HepG2 (cell line): ENCODE data around the gene MOK. TPM values are rescaled to one million over a fixed set of nuclear protein-coding genes. Genes with fewer than 3 reads are reported as not detected.

Source experiments
- ATAC-seq: fragments of 200-7000 bp; cut with Tn5 transposase; 3 replicates; pipeline ENCODE4 v1.9.1; 2020; ENCODE audit warnings: mild to moderate bottlenecking, moderate library complexity
- BruUV-seq: library from RNA; stranded (reverse); fragments of 400-500 nt; replicated peaks from 2 replicates; lab custom pipeline; 2021; lab: Mats Ljungman, UMichigan
- CTCF ChIA-PET: fragments of 300-600 bp; formaldehyde crosslinking; extraction: SDS; loops from one replicate; lab custom pipeline; 2021; ENCODE audit warnings: low total read pairs, inconsistent platforms, low intra/inter-chr PET ratio; lab: Yijun Ruan, JAX
- POLR2A ChIA-PET: fragments of 350-600 bp; sonication (Branson Sonifier 250); formaldehyde crosslinking; loops from one replicate; lab custom pipeline; 2020; ENCODE audit warnings: antibody characterized with exemption, inconsistent platforms; lab: Yijun Ruan, JAX
- DNase-seq: peaks from one replicate; pipeline ENCODE4 v3.0.0-alpha.2; 2015; ENCODE audit warnings: low spot score
- FAIRE-seq: peaks from 3 replicates; lab custom pipeline; 2011; peaks lifted over from hg19 to GRCh38; lab: Jason Lieb, UNC
- H2AFZ ChIP-seq: one replicate; pipeline ENCODE4 v1.6.1; 2011; ENCODE audit warnings: low read length, inconsistent platforms
- H3K27ac ChIP-seq: fragments of 300-600 bp; 3 replicates; pipeline ENCODE4 v1.8.0; 2011; ENCODE audit warnings: mixed run types, mild to moderate bottlenecking, mixed read lengths, low read length, inconsistent platforms; ENCODE audit not compliant: insufficient read depth; ENCODE audit errors: extremely low read length
- H3K27me3 ChIP-seq, 2 experiments: fragments of 200-600 bp in 1 of 2; 2 replicates in 1 of 2; 3 replicates in 1 of 2; pipeline versions ENCODE4 v1.6.0 to v1.8.0; 2011; ENCODE audit warnings: low read length in 2 of 2, mild to moderate bottlenecking in 2 of 2, moderate library complexity in 2 of 2, inconsistent platforms in 1 of 2; ENCODE audit not compliant: insufficient read depth in 2 of 2, control insufficient read depth in 1 of 2
- H3K36me3 ChIP-seq, 2 experiments: fragments of 200-600 bp in 1 of 2; replicated peaks in 1 of 2; 2 replicates in 1 of 2; 3 replicates in 1 of 2; pipeline versions ENCODE4 v1.5.1 to v1.8.0; 2011; ENCODE audit warnings: low read length in 2 of 2, inconsistent platforms in 1 of 2; ENCODE audit not compliant: insufficient read depth in 2 of 2, control insufficient read depth in 1 of 2
- H3K4me1 ChIP-seq: 2 replicates; pipeline ENCODE4 v1.5.1; 2012; ENCODE audit warnings: low read length, inconsistent platforms; ENCODE audit not compliant: insufficient read depth
- H3K4me2 ChIP-seq: 2 replicates; pipeline ENCODE4 v1.6.0; 2011; ENCODE audit warnings: low read depth, low read length, inconsistent platforms
- H3K4me3 ChIP-seq, 3 experiments: fragments of 200-600 bp in 1 of 3; sonication (generic), shearing (Covaris generic) in 1 of 3; replicated peaks in 1 of 3; 2 replicates each; pipeline ENCODE4 v1.5.1; 2011 to 2016; ENCODE audit warnings: low read length in 3 of 3, inconsistent platforms in 2 of 3, low read depth in 2 of 3, mild to moderate bottlenecking in 2 of 3, control low read depth in 1 of 3, mixed read lengths in 1 of 3; ENCODE audit not compliant: insufficient read depth in 1 of 3
- H3K79me2 ChIP-seq: one replicate; pipeline ENCODE4 v1.6.1; 2011; ENCODE audit warnings: low read length, inconsistent platforms; ENCODE audit not compliant: insufficient read depth
- H3K9ac ChIP-seq: 2 replicates; pipeline ENCODE4 v1.6.0; 2011; ENCODE audit warnings: mild to moderate bottlenecking, low read depth, low read length, inconsistent platforms; ENCODE audit not compliant: insufficient read depth
- H3K9me3 ChIP-seq: 2 replicates; pipeline ENCODE4 v1.5.1; 2012; ENCODE audit warnings: mild to moderate bottlenecking, low read length
- H4K20me1 ChIP-seq: 2 replicates; pipeline ENCODE4 v1.6.0; 2011; ENCODE audit warnings: inconsistent platforms, mild to moderate bottlenecking, low read length, moderate library complexity; ENCODE audit not compliant: insufficient read depth
- AGO2 ChIP-seq: fragments of 200-400 bp; formaldehyde crosslinking; optimal IDR thresholded peaks from 2 replicates; pipeline ENCODE3; 2017; ENCODE audit warnings: mild to moderate bottlenecking, low read depth, low read length, moderate library complexity
- CBFB ChIP-seq: sonication (generic); formaldehyde crosslinking; IDR thresholded peaks from 2 replicates; pipeline ENCODE4 v1.4.0; 2020; ENCODE audit warnings: missing genetic modification reagents
- MBD4 ChIP-seq: IDR thresholded peaks from 2 replicates; pipeline ENCODE4 v1.6.1; 2012; ENCODE audit warnings: low read length, inconsistent platforms, borderline replicate concordance
- MIER2 ChIP-seq: IDR thresholded peaks from 2 replicates; pipeline ENCODE4 v1.6.1; 2016; ENCODE audit warnings: missing biosample characterization, missing genetic modification reagents
- ONECUT2 ChIP-seq: sonication (generic); formaldehyde crosslinking; IDR thresholded peaks from 2 replicates; pipeline ENCODE4 v1.4.0; 2020; ENCODE audit warnings: missing genetic modification reagents
- ZBTB46 ChIP-seq: sonication (generic); formaldehyde crosslinking; IDR thresholded peaks from 2 replicates; pipeline ENCODE4 v1.4.0; 2020; ENCODE audit warnings: mild to moderate bottlenecking, missing genetic modification reagents, borderline replicate concordance
- ZFP41 ChIP-seq: sonication (generic); formaldehyde crosslinking; IDR thresholded peaks from 2 replicates; pipeline ENCODE4 v1.4.0; 2020; ENCODE audit warnings: mild to moderate bottlenecking, missing genetic modification reagents, borderline replicate concordance
- WGBS: methylation state at CpG from one replicate; pipeline ENCODE4 v1.1.6; 2017; ENCODE audit warnings: low lambda C conversion rate; 5-methylcytosine and 5-hydroxymethylcytosine counted together
- in situ Hi-C: cut with HindIII; loops from 2 replicates; pipeline ENCODE4 v1.10.0; 2017; ENCODE audit warnings: low pct_unique_long_range_greater_than_20kb; ENCODE audit not compliant: extremely low pct_ligation_motif_present
- intact Hi-C: fragments of 100-400 bp; cut with micrococcal nuclease; formaldehyde crosslinking; loops from one replicate; pipeline ENCODE4 v1.10.0; 2022; ENCODE audit not compliant: unreplicated experiment
- polyA plus RNA-seq, 8 experiments: library from polyadenylated mRNA; depleted of rRNA in 3 of 8; stranded (reverse) in 7 of 8; unstranded in 1 of 8; fragments of >200 nt; fragmentation: Illumina TruSeq in 4 of 8; extraction: Trizol in 4 of 8; gene quantifications; 2 replicates each; pipeline versions ENCODE4 v1.2.1 to v1.2.3, GENCODE V29; 2011 to 2016; ENCODE audit warnings: low read depth in 4 of 8, missing spikeins in 1 of 8, mixed read lengths in 1 of 8; ENCODE audit not compliant: insufficient read depth in 1 of 8
- total RNA-seq, 5 experiments: library from RNA; depleted of rRNA; stranded (reverse); fragments of >200 nt; fragmentation: Illumina TruSeq; extraction: Trizol; gene quantifications; 2 replicates each; pipeline ENCODE4 v1.2.3, GENCODE V29; 2016; ENCODE audit warnings: low read depth in 1 of 5

MOK gene
- total and polyA plus RNA-seq, 2 of the 13 experiments (the other 11 are each of a cell fraction or from before 2014, with no cell fraction given), result 15.3 to 16.9 TPM

- no peak for TF ChIP-seq MBD4
Measured at GRCh38 chr14:102226356-102227125, 78.4 kb downstream of the MOK start (continued).

- Histone ChIP-seq H3K27ac (no peak overlapping the region), H3K4me2 (no peak overlapping the region), H3K27me3 (no peaks in the 10 kb centered on the region; a peak in 1 of 5 replicates), H4K20me1 (no peaks in the 10 kb centered on the region), H3K79me2 (no peaks in the 10 kb centered on the region), H3K36me3 (peaks cover under 1% of the 10 kb centered on the region in 2 experiments; a peak in 2 of 5 replicates), H3K9me3 (no peaks in the 10 kb centered on the region), H3K4me1 (no peaks in the 10 kb centered on the region), H3K4me3 (no peak overlapping the region), H2AFZ (no peak overlapping the region), H3K9ac (no peak overlapping the region)
- ATAC-seq, result peak; percentile 9; the same call in 1 of the 3 replicates
- no peak for TF ChIP-seq CBFB (CRISPR knock-in tag)
- no peak for TF ChIP-seq ONECUT2 (CRISPR knock-in tag)
- no peak for TF ChIP-seq MIER2 (CRISPR knock-in tag)
- no peak for TF ChIP-seq ZFP41
- peak; percentile 58 for TF ChIP-seq AGO2
- no peak for TF ChIP-seq ZBTB46
- intact Hi-C loops, result no loop called here
- FAIRE-seq, result no peak
- in situ Hi-C loops, result no loop called here
- ChIA-PET POLR2A (no interaction called here), CTCF (no interaction called here)
- WGBS, result 95% methylated on average over 15 of the region's 15 CpGs
- DNase-seq, result no peak
- no TSS peak for BruUV-seq
Measured at GRCh38 chr14:102225936-102226335, 79.0 kb downstream of the MOK start.
